ENCODE data around the gene BUB1. TPM values are rescaled to one million over a fixed set of nuclear protein-coding genes. Genes with fewer than 3 reads are reported as not detected.
"Not testable (repeated sequence)": the region's sequence is repeated elsewhere in the genome, so short reads cannot be mapped to it uniquely, and the experiment has no call there.

BUB1 gene
- 2.0 TPM for total RNA-seq

- DNase-seq (ENCODE audit: low spot score) = peak; percentile 97
Measured at GRCh38 chr2:110677530-110678456, at the start of gene BUB1. Gene BUB1 (minus strand): TSS chr2:110678063. CDS start chr2:110677995, 68 bp downstream.

- DNase-seq (ENCODE audit: low spot score) = no peak
Measured at GRCh38 chr2:110726285-110726684, 48.4 kb upstream of the BUB1 start.

DNA sequence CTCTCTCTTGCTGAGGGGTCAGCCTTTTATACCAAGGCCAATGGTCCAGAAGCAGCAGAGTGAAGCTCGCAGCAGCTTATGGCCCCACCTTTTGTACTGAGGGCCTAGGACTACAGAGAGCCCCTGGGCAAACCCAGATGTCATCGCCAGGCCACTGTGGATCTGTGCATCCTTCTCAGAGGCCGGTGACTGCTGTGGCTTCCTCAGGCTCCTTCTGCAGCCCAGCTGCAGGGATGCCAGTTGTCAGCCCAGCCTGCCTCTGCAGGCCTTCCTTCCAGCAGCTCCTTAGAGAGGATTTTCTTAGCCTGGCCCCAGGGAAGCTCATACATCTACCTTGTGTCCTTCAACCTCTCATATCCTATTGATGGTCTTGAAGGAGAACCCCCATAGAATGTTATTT lies 48.0 kb upstream of the BUB1 start:
- DNase-seq (ENCODE audit: low spot score) = no peak

DNA sequence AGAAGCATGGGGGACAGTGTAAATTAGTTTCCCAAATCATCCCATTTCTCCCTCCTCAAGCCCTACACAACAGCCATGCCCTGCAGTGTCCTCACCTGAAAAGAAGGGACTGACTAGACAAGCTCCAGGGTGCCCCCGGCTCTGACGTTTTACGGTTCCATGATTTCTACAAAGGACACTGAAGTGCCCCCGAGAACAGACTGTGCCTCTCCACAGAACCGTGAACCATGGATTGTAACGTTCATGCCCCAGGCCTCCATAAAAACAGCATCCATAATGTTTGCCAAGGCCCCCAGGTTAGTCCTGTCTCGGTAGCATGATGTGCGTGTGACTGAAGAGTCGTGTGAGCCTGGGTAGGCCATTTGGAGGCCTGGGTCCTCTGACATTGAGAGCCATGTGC lies 47.5 kb upstream of the BUB1 start:
- no peak for DNase-seq (ENCODE audit: low spot score)

DNA sequence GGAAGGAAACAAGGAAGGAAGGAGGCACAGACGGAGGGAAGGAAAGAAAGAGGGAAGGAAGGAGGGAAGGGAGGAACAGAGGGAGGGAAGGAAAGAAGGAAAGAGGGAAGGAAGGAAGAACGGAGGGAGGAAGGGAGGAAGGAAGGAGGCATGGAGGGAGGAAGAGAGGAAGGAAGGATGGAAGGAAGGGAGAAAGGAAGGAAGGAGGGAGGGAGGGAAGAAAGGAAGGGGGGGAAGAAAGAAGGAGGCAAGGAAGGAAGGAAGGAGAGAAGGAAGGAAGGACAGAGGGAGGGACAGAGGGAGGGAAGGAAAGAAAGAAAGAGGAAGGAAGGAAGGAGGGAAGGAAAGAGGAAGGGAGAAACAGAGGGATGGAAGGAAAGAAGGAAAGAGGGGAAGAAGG lies 47.0 kb upstream of the BUB1 start:
- DNase-seq (ENCODE audit: low spot score) = no peak

DNA sequence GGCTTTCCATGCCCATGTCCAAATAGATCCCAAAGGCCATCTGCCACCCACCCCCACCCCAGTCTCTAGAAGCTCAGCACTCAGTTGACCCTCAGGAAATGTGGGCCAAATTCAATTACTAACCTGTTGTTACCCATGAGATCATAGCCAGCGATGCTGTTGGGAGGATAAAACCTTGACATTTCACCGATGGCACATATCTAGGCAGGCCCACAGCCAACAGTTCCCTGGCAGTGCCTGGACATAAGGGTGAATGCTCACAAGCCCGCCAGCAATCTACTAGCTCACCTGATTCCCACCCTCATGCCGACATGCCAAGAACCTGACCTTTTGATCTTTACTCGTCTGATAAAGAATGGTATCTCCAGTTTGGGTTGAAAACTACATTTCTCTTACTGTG lies 42.7 kb upstream of the BUB1 start:
- DNase-seq (ENCODE audit: low spot score) = no peak

DNA sequence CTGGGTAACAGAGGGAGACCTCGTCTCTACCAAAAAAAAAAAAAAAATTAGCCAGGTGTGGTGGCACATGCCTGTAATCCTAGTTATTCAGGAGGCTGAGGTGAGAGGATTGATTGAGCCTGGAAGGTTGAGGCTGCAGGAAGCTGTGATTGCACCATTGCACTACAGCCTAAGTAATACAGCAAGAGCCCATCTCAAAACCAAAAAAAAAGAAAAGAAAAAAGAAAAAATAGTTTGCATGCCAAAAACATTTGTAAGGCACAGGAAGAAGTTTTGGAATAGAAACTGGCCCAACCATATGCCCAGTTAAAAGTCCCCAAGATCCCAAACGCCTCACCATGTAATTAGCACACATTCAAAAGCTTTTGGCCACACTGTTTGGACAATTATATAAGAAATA lies 41.1 kb upstream of the BUB1 start:
- DNase-seq (ENCODE audit: low spot score) = no peak

GRCh38 chr2:110718382-110718781 lies 40.5 kb upstream of the BUB1 start:
- DNase-seq (ENCODE audit: low spot score) = no peak

DNA sequence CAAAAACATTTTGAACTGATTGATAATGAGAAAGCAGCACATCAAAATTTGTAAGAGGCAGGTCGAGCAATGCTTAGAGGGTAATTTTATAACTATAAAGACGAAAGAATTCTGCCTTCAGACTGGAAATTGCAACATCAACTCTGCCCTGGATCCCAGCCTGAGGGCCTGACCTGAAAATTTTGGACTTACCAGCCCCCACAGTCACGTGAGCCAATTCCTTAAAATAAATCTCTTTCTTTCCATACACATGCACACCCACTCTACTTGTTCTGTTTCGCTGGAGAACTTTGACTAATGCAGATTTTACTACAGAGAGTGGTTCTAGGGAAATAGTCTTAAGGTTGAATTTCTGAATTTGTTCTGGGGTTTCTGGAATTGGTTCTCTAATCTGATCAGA lies 39.9 kb upstream of the BUB1 start:
- DNase-seq (ENCODE audit: low spot score) = no peak

DNA sequence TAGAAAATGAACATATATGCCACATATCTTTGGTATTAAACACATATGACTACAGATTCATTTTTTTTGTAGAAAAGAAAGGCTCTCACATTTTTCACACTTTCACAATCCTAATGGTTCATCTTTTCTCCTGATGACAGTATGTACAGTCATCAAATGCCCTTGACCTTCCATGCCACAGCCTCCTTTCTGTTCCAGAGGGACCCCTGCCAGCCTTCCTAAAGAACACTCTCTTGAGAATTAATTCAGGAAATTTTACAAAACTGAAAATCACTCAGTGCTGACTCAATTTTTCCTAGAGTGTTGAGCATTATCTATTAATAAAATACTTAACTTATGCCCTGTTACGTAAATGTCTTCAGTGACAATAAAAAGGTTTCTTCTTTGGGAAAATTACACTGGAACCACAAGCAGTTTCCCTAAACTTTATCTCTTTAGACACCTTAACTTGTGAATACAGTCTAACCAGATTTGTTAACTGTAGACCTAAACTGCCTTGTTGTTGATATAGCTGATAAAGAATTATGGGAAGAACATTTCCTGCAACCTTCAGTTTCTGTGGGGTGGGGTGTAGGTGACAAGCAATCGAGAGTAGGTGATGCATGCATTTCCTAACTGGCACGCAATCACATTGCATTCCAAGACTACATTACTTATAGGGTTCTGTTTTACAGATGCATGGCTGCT lies 39.2 kb upstream of the BUB1 start:
- DNase-seq (ENCODE audit: low spot score) = no peak

DNA sequence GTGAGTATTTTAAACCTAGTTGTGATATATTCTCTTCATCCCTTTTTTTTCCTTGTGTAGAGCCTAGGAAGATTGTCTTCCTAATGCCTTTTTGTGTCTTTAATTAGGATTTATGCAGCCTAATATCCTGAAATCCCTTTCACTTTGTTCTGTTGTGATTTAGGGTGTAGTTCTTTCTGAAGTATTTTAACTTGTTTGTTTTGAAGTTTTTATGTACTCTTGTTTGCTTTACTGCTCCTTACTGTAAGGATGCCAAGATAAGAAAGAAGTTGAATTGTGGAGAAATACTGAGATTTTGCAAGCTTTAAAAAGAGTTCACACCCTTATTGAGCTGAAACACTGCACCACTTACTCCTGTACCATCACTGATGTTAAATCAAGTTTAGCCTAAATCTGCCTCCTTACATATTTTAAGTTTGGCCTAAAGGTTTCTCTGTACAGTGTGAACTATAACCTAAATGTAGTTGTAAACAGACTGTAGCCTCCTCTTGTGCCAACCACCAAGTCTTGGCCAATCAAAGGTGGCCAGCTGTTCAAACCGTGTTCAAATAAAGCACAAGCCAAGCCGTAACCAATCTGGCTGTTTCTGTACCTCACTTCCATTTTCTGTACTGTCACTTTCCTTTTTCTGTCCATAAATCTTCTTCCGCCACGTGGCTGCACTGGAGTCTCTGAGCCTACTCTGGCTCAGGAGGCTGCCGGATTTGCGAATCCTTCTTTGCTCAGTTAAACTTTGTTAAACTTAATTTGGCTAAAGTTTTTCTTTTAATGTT lies 36.8 kb upstream of the BUB1 start:
- no peak for DNase-seq (ENCODE audit: low spot score)

GRCh38 chr2:110713513-110714362 lies 35.9 kb upstream of the BUB1 start:
- no peak for DNase-seq (ENCODE audit: low spot score)

DNA sequence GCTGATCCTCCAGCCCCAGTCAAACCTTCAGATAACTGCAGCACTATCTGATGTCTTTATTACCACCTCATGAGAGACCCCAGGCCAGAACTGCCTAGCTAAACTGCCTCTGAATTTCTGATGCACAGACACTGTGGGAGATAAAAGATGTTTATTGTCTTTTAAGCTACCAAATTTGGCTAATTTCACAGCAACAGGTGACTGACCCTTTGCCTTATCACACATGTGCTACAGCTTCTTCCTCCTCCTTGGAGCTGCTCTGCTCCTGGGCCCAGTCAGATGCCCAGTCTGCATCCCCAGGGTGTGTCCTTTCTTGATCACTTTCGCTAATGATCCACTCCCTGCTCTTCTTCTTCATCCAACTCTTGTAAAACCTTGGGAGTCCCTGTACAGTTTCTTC lies 34.9 kb upstream of the BUB1 start:
- DNase-seq (ENCODE audit: low spot score) = no peak

DNA sequence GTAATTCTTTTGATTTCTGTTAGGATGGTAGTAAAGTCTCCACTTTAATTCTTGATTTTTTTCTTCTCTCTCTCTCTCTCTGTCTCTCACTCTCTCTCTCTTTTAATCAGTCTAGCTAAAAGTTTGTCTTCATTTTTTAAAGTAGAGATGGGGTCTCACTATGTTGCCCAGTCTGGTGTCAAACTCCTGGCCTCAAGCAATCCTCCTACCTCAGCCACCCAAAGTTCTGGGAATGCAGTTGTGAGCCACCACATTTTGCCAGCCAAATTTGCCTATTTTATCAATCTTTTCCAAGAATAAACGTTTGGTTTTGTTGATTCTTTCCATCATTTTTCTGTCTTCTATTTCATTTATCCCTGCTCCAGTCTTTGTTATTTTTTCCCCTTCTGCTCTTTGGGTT lies 30.6 kb upstream of the BUB1 start:
- no peak for DNase-seq (ENCODE audit: low spot score)

GRCh38 chr2:110707386-110707965 lies 29.6 kb upstream of the BUB1 start:
- no peak for DNase-seq (ENCODE audit: low spot score)

DNA sequence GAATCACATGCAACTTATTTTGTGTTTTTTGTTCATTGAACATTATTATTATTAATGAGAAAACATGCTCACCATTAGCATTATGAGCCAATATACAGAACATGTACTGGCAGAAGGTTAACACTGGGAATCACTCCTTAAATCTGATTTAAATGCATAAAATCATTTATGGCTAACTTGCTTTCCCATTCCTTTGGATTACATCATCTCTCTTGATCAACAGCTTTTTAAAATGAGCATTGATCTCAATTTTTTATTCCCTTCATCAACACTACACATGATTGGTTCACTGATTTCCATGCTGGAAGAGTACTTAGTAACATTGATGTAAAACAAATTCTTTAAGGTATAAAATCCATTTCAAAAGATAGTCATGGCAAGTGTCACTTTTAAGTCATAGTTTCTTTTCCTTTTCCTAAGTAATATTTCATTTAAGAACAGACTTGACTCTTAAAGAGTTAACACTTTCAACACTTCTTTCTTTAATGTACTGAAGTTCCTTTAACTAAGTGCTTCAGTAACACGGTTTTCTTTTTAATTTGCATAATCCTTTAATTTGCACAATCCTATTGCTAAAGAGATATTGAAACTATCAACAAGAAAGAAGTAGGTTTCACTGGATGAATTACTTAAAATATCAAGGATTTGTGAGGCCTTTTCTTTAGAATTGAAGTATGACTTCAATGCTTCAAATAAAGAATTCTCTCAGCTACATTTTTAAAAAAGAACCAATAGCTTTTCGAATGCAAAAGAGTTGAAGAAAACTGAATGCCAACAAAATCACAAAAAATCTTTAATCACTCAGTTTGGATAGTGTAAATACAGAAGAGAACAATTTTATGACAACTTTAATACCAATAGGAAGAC lies 24.9 kb upstream of the BUB1 start:
- DNase-seq (ENCODE audit: low spot score) = no peak

DNA sequence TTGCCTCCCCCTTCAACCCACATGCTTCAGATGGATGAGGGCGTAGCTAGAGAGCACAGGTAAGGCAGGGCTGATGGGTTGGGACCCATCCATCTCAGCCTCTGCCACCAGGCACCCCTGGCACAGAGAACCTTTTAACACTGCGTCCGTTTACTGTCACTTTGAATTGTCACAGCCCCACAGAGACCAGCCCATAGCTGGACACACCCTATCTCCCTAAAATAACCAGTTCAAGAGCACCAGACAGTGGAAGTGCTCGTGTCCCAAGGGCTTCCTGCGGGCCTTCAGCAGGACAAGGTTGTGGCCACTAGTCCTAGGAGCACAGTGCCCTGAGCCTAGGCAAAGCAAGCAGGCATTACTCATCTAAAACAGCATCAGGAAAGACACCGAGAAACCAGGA lies 20.4 kb upstream of the BUB1 start:
- not testable (repeated sequence) for DNase-seq (ENCODE audit: low spot score)

DNA sequence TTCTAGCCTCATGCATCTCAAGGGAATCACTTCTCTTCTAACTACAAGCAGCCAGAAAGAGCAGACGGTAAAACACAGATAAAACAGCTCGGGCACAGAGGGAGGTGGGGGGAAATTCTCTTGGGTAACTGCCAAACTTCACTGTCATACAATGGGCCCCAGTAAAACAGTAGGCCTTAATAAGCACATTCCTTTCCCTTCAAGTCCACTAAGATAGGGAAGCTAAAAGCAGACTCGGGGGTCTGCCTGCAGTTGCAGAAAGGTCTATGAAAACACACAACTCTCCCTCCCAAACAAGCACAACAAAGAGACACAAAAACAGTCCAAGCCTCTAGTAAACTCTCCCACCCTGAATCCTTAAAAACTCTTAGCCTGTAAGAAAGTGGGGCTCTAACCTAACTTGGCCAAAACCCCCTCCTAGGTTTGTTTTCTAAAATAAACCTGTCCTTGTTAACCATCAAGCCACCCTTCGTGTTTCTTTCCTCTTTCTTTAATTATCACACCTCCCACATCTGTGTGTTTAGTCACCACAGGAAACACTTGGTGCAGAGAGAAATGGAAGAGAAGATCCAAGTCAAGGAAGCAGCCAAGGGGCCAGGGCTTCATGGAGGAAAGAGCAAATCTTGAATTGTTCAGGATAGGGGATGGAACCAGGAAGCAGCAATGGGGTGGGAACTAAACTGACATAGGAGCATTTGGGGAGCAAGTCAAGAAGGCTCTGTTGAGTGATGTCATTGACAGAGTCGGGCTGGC lies 17.5 kb upstream of the BUB1 start:
- not testable (repeated sequence) for DNase-seq (ENCODE audit: low spot score)

GRCh38 chr2:110691612-110692258 lies 13.9 kb upstream of the BUB1 start:
- no peak for DNase-seq (ENCODE audit: low spot score)

Data from mucosa of gallbladder (tissue), 1 donor.